CD4-positive, alpha-beta T cell treated with Interferon gamma for 1 hour (primary cell): ENCODE results near the gene TIMELESS.
"Not testable (repeated sequence)": the region's sequence is repeated elsewhere in the genome, so short reads cannot be mapped to it uniquely, and the experiment has no call there.

ENCODE experiments used
- DNase-seq: peaks from one replicate; pipeline ENCODE4 v3.0.0-alpha.2; 2020

Gene TIMELESS

GRCh38 chr12:56408799-56409417 lies 40.3 kb downstream of the TIMELESS start:
- no peak for DNase-seq

- not testable (repeated sequence) for DNase-seq
These were observed 45.0 kb downstream of the TIMELESS start for GRCh38 chr12:56404227-56404626.

DNA sequence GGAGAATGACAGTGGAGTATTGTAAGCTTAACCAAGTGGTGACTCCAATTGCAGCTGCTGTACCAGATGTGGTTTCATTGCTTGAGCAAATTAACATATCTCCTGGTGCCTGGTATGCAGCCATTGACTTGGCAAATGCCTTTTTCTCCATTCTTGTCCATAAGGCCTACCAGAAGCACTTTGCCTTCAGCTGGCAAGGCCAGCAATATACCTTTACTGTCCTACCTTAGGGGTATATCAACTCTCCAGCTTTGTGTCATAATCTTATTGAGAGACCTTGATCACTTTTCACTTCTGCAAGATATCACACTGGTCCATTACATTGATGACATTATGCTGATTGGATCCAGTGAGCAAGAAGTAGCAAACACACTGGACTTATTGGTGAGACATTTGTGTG lies 47.6 kb downstream of the TIMELESS start:
- DNase-seq = not testable (repeated sequence)

DNA sequence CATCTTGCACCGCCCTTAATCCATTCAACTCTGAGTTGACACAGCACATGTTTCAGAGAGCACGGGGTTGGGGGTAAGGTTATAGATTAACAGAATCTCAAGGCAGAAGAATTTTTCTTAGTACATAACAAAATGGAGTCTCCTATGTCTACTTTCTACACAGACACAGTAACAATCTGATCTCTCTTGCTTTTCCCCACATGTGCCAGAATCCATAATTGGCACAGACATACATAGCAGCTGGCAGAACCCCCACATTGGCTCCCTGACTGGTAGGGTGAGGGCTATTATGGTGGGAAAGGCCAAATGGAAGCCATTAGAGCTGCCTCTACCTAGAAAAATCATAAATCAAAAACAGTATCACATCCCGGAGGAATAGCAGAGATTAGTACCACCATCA lies 48.1 kb downstream of the TIMELESS start:
- not testable (repeated sequence) for DNase-seq

GRCh38 chr12:56399466-56399865 lies 49.8 kb downstream of the TIMELESS start:
- DNase-seq = not testable (repeated sequence)

DNA sequence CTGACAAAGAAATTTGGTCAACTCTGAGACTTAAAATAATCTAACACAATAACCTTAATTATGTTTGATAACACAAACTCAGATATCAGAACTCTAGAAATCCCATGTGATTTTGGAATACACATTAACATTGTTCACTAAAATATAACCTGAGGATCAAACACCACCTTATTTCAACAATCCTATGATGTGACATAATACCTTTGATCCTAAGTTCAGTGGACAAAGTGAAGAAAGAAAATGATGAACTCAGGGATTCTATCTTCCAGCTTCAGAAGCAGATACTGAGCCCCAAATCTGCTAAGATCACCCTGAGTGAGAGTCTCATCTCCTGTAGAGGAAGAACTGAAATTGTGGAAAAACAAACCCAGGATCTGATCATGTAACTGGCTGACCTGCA lies 50.9 kb downstream of the TIMELESS start:
- DNase-seq = no peak

GRCh38 chr12:56392331-56392730 lies 56.9 kb downstream of the TIMELESS start:
- no peak for DNase-seq

GRCh38 chr12:56391721-56392120 lies 57.5 kb downstream of the TIMELESS start:
- DNase-seq = no peak

GRCh38 chr12:56389412-56389811 lies 59.8 kb downstream of the TIMELESS start:
- DNase-seq = no peak

- DNase-seq = no peak
These were observed 62.0 kb downstream of the TIMELESS start for GRCh38 chr12:56387152-56387736.

- DNase-seq = no peak
These were observed 63.4 kb downstream of the TIMELESS start for GRCh38 chr12:56385873-56386272.

- DNase-seq = no peak
These were observed 66.6 kb downstream of the TIMELESS start for GRCh38 chr12:56382611-56383010.

GRCh38 chr12:56377989-56378316 lies 71.3 kb downstream of the TIMELESS start:
- DNase-seq = no peak

DNA sequence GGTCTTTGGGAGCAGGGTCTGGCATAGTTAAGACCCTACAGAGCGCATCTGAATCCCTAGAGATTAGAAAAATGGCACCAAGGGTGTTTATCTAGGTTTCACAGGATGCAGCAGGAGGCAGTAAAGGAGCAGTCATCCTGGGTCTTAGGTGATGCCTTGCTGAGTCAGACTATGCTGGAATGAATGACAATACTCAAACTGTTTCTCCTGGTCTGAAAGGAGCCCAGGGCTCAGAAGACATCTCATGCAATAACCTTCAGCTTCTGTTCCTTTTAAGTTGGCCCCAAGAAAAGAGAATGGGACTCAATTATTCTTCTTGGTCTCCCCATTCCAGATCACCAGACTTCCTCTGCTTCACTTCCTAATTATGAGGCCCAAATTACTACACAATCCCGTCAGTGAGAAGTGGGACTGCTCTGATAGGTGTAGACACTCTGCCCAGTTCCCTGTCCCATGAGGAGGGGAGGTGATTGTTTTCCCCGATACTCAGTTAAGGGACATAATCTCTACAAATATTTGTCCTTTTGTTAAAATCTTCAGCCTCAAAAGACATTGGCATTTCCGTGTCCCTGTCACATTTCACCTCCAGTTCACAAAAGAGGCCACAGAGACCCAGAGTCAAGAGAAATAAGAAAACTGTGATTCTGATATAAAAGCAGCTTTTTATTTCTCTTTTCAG lies 71.8 kb downstream of the TIMELESS start:
- DNase-seq = no peak

GRCh38 chr12:56375598-56376434 lies 73.4 kb downstream of the TIMELESS start:
- peak; percentile 53 for DNase-seq

- DNase-seq = no peak
These were observed 74.3 kb downstream of the TIMELESS start for GRCh38 chr12:56374726-56375597.

DNA sequence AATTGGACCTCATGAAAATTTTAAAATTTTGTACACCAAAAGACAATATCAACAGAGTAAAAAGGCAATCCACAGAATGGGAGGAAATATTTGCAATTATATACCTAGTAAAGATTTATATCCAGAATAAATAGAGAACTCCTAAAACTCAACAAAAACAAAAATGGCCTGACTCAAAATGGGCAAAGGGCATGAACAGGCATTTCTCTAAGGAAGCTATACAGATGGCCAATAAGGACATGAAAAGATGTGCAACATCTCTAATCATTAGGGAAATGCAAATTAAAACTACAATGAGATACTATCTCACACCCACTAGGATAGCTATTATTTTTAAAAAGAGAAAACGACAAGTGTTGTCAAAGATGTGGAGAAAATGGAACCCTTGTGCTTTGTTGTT lies 75.7 kb downstream of the TIMELESS start:
- DNase-seq = no peak

GRCh38 chr12:56366948-56367347 lies 82.3 kb downstream of the TIMELESS start:
- no peak for DNase-seq
